ENCODE results near the gene SLC35E3.
"Not testable (repeated sequence)": the region's sequence is repeated elsewhere in the genome, so short reads cannot be mapped to it uniquely, and the experiment has no call there.

GRCh38 chr12:68810027-68810389, 64.0 kb downstream of the SLC35E3 start:
- TF ChIP-seq CTCF (IDR thresholded peaks at IDR 0.05 in 2 of 3, conservative IDR thresholded peaks at IDR 0.05 in 1 of 3; ENCODE audit: borderline replicate concordance in 1 of 3, insufficient read depth in 1 of 3, low read depth in 2 of 3, low read length in 2 of 3); MAX (IDR thresholded peaks at IDR 0.05); EZH2phosphoT487 (IDR thresholded peaks at IDR 0.05; ENCODE audit: borderline replicate concordance): not testable (repeated sequence)

Measured in HCT116 (cell line).